ENCODE measurements around the gene GALNT2. TPM values are rescaled to one million over a fixed set of nuclear protein-coding genes. Genes with fewer than 3 reads are reported as not detected.

Gene GALNT2
- total RNA-seq, 1 experiment from 2014 or later: 50.4 TPM

GRCh38 chr1:230163719-230164118 is 96.7 kb downstream of the GALNT2 start:
- no peak for DNase-seq (ENCODE audit: low spot score)

DNA sequence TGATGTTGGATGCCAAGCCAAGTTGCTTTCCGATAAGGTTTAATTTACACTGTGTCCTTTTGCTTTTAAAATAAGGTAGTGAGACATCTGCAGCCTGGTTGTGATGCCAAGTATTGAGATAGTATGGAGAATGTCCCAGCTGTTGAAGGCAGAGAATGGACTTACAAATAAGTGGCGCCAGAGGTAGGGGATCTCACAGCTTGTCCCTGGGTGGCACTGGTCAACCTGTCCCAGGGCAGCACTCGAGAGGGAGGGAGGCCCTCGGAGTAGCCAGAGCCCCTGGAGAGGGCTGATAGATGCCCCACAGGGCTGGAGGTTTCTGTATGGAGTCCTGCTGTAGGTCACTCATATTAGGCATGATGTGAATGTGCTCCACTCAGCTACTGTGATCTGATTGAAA is 98.5 kb downstream of the GALNT2 start:
- DNase-seq (ENCODE audit: low spot score): no peak

DNA sequence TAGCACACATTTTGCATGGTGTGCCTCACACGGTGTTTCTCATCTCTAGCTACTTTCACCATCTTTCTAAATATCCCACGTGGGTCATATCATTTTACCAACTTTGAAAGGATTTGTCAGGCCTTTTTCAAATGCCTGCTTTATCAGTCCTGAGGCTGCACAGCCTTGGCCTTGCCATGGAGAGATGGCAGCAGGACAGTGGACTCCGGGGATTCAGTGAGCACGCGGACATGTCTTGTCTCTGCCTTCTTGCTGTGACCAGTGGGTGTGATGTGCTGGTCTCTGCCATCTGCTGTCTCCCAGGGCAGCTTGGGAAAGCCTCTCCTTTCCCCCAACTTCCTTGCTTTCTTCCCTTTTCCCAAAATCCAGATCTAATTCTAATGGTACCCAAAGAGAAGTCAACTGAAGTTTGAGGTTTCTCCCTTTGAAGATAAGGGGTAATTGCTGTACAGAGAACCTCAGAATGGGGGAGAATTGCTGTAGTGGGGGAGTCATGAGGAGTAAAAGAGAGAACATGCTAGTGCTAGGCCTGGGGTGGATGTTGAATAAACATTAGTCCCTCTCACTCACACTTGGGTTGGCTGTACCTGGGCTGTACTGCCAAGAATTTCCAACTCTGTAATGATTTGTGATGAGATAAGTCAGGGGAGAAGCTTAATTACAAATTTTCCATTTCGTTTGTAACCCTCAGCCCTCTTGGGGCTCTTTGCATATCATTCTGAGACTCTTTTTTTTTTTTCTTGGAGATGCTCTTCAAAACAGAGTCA is 99.5 kb downstream of the GALNT2 start:
- DNase-seq (ENCODE audit: low spot score): no peak

GRCh38 chr1:230167419-230167852 is 100.4 kb downstream of the GALNT2 start:
- peak; percentile 56 for DNase-seq (ENCODE audit: low spot score)

- no peak for DNase-seq (ENCODE audit: low spot score)
These were observed 102.6 kb downstream of the GALNT2 start for GRCh38 chr1:230169454-230170152.

DNA sequence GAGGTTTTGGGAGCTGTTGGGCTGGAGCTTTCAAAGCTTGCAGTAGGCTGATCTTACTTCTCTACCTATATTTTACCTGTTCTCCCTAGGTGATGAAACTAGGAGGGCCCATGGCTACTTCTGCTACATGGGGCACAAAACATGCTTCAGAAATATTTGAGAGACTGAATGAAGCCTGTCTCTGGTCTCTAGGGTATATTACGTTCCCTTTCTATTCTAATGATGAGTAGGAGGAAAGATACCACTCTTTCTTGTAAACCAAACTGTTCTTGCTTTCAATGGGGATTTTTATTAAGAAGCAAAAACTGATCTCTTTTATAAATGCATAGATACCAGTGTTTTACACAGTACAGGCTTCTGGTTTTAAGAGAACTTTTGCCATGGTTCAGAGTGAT is 103.1 kb downstream of the GALNT2 start:
- DNase-seq (ENCODE audit: low spot score): no peak

GRCh38 chr1:230170622-230171021 is 103.6 kb downstream of the GALNT2 start:
- DNase-seq (ENCODE audit: low spot score): no peak

DNA sequence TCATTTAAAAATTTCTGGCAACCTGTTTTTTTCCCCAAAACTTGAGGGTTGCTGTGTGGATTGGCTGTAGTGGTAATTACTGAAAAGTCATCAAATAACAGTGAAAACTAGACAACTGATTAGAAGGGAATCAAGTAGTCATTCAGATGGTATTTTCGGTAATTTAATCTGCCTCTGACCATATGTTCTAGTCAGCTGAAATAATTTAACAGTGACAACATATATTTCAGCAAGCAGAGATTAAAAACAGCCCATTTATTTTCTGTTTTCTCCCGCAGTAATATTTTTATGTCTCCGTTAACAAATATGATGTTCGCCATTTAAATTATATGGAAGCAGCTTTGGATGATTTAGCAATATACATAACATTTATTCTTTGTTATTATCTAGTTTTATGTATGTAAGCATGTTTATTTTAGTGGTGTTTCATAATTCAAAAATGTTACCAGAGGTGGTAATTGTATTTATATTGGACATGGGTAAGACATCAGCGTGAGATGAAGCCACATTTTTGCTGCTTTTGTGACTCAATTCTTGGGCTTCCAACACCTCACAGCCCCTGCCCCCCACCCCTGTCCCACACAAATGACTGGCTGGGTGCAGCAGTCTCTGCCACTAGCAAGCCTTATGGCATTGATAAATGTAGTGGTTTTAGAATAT is 104.4 kb downstream of the GALNT2 start:
- no peak for DNase-seq (ENCODE audit: low spot score)

DNA sequence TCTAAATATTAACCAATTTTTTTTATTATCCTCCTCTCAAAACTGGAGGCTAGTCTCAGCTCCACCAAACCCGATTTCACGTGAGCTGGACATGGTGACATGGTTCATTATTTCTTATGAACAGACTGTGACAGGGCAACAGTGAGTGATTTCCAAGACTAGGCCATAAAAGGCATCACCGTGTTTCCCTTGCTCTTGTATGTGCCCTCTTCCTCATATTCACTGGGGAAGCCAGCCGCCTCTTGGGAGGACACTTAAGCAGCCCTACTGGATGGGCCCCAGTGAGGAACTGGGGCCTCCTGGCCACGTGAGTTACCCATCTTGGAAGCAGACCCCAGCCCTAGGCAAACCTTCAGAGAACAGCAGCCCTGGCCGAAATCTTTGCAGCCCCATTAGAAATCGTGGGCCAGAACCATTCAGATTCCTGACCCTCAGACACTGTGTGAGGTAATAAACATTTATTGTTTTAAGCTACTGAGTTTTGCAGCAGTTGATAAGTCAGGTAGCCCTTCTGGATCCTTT is 105.0 kb downstream of the GALNT2 start:
- DNase-seq (ENCODE audit: low spot score): no peak

DNA sequence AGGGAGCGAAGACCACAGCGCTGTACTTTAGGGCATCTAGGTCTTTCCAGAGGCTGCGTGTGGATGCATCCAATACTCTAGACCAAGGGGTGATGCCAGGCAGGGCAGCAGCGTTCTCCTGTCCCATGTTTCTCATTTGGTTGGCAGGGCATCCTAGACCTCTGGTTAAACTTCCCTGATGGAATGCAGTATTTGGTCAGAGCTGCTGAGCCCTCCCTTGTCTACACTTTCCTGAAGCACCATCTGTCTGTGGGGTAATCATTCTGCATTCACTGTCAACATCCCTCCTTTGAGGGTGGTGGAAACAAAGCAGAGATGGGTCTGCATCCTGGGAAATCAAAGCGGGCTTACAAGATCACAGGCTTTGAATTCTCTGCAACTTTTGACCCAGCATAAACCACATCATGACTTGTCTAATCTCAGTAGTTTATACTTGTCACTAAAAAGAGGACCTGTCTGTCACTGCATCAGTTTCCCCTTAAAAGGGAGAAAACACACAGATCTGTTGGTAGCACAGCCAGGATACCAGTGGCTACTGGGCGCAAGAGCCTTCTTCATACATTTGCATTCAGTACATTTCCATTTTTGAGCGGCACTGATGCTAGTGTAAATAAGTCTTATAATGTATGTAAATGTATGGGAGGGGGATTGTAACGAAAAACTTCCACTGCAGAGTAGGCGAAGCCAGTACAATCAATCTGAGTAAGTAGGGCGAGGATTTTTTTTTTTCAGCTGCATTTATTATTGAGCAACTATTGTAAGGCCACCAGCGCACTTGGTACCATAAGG is 106.3 kb downstream of the GALNT2 start:
- DNase-seq (ENCODE audit: low spot score): no peak

DNA sequence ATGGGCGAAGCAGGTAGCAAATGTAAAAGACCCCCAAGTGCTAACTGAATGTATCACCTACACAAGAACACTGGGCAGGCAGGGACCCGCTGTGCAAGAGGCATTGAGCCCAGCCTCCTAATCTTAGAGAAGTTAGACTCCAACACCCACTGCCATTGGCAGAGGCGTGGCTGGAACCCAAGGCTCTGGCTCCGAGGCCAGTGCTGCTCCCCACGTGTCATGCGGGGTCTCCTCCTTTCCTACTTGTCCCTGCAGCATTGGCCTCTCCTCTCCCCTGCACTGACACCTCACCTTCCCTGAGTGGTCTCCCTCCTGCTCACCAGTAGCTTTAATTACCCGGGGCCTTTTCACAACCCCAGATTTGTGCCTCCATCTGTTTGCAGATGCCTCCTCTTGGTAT is 107.0 kb downstream of the GALNT2 start:
- no peak for DNase-seq (ENCODE audit: low spot score)

DNA sequence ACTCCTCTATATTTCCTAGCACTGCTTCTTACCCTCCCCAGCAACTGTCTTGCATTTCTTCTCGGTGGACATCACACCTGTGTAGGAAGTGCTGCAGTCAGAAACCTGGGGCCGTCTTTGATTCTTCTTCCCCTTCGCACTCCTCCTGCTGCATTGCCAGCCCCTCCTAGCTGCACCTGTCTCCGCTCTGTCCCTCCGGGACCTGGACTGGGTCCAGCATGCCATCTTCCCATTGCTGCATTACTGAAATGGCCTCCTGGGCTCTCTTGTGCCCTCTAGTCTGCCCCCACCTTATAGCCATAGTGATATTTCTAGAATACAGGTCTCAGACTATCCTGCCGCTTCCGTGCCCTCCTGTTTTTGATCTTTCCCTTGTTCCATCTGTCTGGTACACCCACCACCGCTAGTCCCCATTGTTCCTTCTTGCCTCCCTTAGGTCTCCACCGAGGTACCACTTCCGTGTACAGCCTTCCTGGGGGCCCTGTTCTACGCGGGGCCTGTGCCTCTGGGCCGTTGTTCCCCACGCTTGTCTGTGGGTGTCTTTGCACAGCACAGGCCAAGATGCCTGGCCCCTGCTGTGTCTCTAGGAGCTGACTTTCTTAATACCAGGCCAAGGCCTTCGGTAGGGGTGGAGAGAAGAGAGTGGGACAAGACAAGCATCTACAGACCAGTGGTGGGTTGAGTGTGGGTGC is 107.6 kb downstream of the GALNT2 start:
- DNase-seq (ENCODE audit: low spot score): no peak

- DNase-seq (ENCODE audit: low spot score): no peak
These were observed 108.2 kb downstream of the GALNT2 start for GRCh38 chr1:230175163-230175747.

DNA sequence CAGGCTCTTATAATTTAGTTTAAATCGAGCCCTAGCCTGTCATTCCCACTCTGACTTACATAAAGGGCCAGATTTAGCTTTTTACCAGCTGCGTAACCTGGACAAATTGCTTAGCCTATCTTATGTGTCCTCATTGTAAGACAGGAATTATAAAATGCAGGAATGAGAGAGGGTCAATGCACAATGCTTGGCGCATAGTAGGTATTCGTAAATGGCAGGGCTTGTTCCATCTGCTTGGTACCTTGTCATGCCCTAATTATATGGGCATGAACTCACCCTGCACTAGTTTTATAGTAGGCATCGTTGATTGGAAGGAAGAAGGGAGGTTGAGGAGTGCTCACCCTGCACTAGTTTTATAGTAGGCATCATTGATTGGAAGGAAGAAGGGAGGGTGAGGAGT is 108.8 kb downstream of the GALNT2 start:
- no peak for DNase-seq (ENCODE audit: low spot score)

GRCh38 chr1:230176326-230176725 is 109.3 kb downstream of the GALNT2 start:
- DNase-seq (ENCODE audit: low spot score): no peak

DNA sequence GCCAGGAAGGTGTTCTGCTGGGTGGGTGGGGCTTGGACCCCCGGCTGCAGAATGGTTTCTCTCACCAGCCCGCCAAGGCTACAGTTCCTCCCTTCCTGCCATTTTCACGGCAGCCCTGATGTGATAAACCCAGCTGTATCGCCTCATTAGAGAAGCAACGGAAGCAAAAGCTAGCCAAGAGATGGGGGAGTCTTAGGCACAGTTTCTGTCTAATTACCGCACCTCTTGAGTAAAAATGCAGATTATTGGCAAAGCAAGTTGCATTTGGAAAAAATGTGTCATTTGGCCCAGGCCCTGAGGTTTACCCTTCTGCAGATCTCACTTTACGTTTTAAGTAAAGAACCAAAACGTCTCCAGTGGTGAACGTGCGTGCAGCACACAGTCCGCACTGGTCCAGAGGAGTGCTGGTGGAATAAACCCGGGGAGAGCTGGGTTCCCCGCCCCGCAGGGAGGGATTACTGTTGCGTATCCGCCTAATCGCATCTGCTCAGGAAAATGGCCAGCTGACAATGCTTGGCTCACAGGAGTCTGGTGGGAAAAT is 109.9 kb downstream of the GALNT2 start:
- DNase-seq (ENCODE audit: low spot score): no peak

DNA sequence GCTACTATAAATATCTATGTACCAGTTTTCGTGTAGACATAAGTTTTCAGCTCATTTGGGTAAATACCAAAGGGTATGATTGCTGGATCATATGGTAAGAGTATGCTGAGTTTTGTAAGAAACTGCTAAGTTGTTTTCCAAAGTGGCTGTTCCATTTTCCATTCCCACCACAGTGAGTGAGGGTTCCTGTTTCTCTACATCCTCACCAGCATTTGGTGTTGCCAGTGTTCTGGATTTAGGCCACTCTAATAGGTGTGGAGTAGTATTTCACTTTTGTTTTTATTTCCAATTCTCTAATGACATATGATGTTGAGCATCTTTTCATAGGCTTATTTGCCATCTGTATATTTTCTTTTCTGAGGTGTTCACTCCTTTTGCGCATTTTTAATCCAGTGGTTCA is 112.2 kb downstream of the GALNT2 start:
- no peak for DNase-seq (ENCODE audit: low spot score)

DNA sequence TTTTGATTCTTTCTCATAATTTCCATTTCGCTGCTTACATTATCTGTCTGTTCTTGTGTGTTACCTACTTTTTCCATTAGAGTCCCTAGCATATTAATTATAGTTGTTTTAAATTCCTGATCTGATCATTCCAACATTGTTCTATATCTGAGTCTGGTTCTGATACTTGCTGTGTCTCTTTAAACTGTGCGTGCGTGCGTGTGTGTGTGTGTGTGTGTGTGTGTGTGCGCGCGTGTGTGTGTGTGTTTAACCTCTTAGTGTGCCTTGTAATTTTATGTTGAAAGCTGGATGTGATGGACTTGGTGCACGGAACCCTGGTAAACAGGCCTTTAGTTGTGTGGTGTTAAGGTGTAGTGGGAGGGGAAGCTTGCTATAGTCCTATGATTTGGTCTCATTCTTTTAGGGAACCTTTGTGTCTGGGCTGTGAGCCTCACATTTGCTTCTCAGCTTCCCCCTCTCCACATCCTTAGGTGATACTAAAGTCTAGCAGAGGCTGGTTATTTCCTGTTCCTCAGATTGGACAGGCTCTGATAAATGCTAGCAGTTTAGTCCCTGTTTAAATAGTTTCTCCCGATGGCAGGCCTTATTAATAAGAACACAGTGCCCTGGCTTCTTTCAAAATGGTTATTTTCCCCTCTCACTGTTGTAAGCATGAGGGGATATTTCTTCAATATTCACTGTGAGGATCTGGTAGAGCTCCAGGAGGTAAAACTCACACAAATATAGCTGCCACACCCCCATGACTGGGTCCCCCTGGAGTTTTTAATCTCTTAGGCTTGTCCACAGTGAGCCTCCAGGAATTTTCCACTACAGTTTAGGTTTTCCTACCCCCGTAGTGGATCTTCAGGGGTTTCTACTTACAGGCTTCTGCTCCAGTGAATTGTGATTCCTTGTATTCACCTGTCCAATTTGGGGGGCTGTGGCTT is 118.3 kb downstream of the GALNT2 start:
- no peak for DNase-seq (ENCODE audit: low spot score)
